ENCODE results near the gene EFCAB5.

Gene EFCAB5

DNA sequence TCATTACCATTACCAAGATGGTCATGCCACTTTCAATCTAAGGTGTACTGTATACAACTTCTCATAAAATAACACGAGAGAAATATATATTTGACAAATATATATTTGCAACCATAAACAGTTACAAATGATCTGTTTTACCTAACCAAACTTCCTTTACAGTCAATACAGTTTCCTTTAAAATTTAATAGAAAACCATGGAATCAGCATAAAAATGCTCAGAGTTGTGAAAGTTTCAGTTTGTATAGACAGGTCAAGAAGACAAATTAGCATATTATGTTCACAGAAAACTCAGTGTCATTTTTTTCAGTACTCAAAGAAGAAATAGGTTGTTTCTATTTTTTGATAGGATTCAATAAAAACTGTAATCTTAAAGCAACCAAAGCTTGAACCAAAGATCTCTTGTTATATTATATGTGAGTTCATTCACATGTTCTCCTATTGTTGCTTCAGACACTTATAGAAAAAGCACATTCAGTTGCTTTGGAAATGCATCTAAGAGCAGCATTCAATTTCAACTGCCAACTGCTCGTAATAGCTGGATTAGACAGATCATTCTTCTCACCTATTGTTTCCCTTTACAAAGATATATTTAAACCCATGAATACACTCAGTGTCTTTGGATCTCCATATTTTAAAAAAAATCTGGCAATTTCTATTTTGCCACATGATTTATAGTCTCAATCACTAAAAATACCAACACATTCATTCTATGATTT lies 26.5 kb upstream of the EFCAB5 start:
- Histone ChIP-seq H3K9ac (no peak overlapping the region), H2AFZ (no peak overlapping the region), H3K36me3 (ENCODE audit: control insufficient read depth, insufficient read depth, low read length) (no peaks in the 10 kb centered on the region), H3K4me2 (ENCODE audit: low read length) (no peak overlapping the region), H3K9me3 (ENCODE audit: control insufficient read depth, low read length) (no peaks in the 10 kb centered on the region), H3K27me3 (ENCODE audit: control insufficient read depth, insufficient read depth, low read length) (no peaks in the 10 kb centered on the region), H3K27ac (no peak overlapping the region), H3K4me1 (no peaks in the 10 kb centered on the region), H3K4me3 (ENCODE audit: low read depth, low read length) (no peak overlapping the region), H3K79me2 (peaks cover 3% of the 10 kb centered on the region)
- TF ChIP-seq CTCF (IDR thresholded peaks at IDR 0.05) = no peak

DNA sequence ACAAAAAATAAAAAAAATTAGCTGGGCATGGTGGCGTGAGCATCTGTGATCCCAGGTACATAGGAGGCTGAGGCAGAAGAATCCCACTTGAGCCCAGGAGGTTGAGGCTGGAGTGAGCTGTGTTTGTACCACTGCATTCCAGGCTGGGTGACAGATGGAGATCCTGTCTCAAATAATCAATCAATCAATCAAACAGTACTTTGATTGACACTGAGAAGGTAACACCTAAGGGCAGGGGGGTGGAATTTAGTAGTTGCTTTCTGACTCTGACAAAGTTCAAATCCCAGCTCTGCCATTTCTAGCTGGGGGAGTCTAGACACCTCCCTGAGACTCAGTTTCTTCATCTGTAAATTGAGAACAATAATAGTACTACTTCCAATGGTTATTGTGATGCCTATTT lies 23.4 kb upstream of the EFCAB5 start:
- Histone ChIP-seq H3K9ac (no peak overlapping the region), H3K9me3 (ENCODE audit: control insufficient read depth, low read length) (no peaks in the 10 kb centered on the region), H3K27ac (no peak overlapping the region), H3K27me3 (ENCODE audit: control insufficient read depth, insufficient read depth, low read length) (no peaks in the 10 kb centered on the region), H3K36me3 (ENCODE audit: control insufficient read depth, insufficient read depth, low read length) (no peaks in the 10 kb centered on the region), H2AFZ (no peak overlapping the region), H3K4me3 (ENCODE audit: low read depth, low read length) (no peak overlapping the region), H3K79me2 (no peaks in the 10 kb centered on the region), H3K4me2 (ENCODE audit: low read length) (no peak overlapping the region), H3K4me1 (no peaks in the 10 kb centered on the region)
- TF ChIP-seq CTCF (IDR thresholded peaks at IDR 0.05) = no peak

GRCh38 chr17:29918922-29919856 lies 22.2 kb upstream of the EFCAB5 start:
- H2AFZ ChIP-seq = no peak overlapping the region
- no peak overlapping the region for H3K4me2 ChIP-seq (ENCODE audit: low read length)
- H3K36me3 ChIP-seq (ENCODE audit: control insufficient read depth, insufficient read depth, low read length) = no peaks in the 10 kb centered on the region
- H3K9me3 ChIP-seq (ENCODE audit: control insufficient read depth, low read length) = no peaks in the 10 kb centered on the region
- H3K9ac ChIP-seq = no peak overlapping the region
- no peaks in the 10 kb centered on the region for H3K79me2 ChIP-seq
- H3K4me1 ChIP-seq = no peaks in the 10 kb centered on the region
- no peak overlapping the region for H3K27ac ChIP-seq
- no peaks in the 10 kb centered on the region for H3K27me3 ChIP-seq (ENCODE audit: control insufficient read depth, insufficient read depth, low read length)
- TF ChIP-seq CTCF (IDR thresholded peaks at IDR 0.05) = no peak
- no peak overlapping the region for H3K4me3 ChIP-seq (ENCODE audit: low read depth, low read length)

- Histone ChIP-seq H3K4me2 (ENCODE audit: low read length) (no peak overlapping the region), H3K4me1 (peaks cover 7% of the 10 kb centered on the region), H3K9ac (no peak overlapping the region), H3K4me3 (ENCODE audit: low read depth, low read length) (no peak overlapping the region), H3K9me3 (ENCODE audit: control insufficient read depth, low read length) (no peaks in the 10 kb centered on the region), H3K36me3 (ENCODE audit: control insufficient read depth, insufficient read depth, low read length) (no peaks in the 10 kb centered on the region), H3K27ac (no peak overlapping the region), H3K79me2 (peaks cover 13% of the 10 kb centered on the region), H3K27me3 (ENCODE audit: control insufficient read depth, insufficient read depth, low read length) (no peaks in the 10 kb centered on the region), H2AFZ (no peak overlapping the region)
- TF ChIP-seq CTCF (IDR thresholded peaks at IDR 0.05) = no peak
These were observed 16.6 kb upstream of the EFCAB5 start for GRCh38 chr17:29924786-29925185.
